GM18511 (cell line): ENCODE results near the gene ZNF503.
A peak's percentile ranks its signal among the peaks of the same experiment; 100 is the strongest.

Experiments used
- ATAC-seq: cut with Tn5 transposase; IDR thresholded peaks from one replicate; pipeline ENCODE4 v1.9.1; 2021; ENCODE audit warnings: mild to moderate bottlenecking, moderate library complexity; ENCODE audit not compliant: unreplicated experiment

The ZNF503 gene

DNA sequence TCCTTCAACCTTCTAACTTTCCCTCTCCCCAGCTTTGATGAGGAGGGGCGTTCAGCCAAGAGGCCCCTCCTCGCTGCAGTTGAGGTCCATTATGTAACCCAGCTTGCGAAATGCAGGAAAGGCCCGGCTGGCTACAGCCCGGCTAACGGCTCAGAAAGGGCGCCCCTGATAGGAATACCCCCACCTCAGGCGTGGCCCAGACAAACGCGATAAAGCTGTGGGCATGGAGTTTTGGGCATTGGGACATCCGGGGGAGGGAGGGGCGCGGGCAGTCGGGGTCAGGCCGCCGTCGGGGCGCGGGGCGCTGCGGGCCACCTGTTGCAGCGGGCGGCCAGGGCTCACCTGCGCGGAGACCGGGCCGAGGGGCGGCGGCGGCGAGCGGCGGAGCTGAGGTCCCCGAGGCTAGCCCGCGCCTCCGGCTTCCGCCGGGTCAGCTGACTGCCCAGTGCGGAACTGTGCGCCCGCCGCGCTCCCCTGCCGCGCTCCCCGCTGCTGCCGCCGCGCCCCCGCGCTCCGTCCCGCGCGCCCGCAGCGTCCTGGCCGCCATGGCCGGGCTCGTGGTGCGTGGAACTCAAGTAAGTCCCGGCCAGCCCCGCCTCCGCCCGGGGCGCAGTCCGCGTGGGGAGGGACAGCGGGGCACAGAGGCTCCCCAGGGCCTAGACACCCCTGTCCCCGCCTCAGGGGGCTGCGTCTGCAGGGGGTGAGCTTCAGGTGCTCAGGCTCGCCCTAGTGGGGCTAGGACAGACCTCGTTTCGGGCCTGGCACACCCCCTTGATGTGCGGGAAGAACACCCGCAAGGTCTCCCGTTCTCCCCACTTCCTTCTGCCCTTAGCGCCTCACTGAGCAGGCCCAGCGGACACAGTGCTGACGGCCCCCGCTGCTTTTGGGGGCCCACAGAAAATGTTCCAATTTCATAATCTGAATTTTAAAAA, 29.9 kb upstream of the ZNF503 start, which contains the start of gene LRMDA:
Gene LRMDA, plus strand, starts transcription at position 445 of the 932 bp plus-strand sequence.
- ATAC-seq, result peak; percentile 58

DNA sequence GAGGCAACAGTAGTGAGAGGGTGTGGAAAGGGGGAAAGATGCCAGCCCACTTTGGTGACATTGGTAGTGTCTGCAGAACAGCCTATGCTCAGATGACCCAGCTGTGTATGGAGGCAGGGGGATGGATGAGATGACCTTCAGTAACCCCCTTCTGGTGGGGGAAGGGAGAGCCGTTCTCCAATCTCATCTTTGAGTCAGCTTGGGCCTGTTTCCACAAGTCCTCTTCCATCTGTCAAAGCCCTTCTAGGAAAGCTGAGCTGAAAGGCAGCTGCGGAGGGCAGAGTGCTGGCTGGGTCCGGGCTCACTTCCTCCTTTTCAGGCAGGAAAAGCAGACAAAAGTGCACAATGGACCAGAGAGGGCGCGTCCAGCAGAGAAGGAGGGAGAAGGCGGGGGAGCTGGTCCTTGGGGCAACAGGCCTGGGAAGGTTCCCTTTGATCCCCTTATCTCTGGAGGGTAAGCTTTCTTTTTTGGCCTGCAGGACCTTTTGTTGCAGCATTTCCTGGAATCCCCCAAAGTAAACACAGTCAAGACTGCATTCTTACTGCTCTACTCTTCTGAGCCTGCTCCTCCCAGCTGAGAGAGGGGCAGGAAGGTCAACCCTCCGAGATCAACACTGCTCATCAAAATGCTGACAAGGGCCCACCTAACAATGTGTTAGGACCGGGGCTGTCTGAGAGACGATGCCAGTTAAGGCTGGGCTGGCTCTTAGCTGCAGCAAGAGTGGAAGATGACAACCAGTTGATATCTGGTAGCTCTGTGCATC, 28.6 kb upstream of the ZNF503 start:
- ATAC-seq, result no peak

GRCh38 chr10:75429159-75429827, 27.7 kb upstream of the ZNF503 start:
- no peak for ATAC-seq

- ATAC-seq, result peak; percentile 41
These were observed 27.0 kb upstream of the ZNF503 start for GRCh38 chr10:75428434-75429158.

DNA sequence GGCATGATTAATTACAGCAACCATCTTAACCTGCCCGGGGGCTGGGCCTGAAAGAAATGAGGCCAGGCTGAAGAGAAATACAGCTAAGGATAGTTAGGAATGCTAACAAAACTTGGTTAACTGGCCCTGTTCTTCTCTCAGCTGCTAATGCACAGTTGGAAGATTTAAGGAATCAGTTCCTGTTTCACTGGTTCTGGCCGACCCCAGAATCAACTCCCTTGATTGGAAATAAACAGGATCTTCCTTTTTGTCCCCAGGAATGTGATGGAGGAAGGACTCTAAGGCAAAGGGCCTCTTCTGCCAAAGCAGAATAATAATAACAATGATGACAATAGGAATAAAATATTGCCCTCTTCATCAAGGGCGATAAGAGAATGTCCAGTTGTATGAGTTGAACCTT, 26.4 kb upstream of the ZNF503 start:
- no peak for ATAC-seq

DNA sequence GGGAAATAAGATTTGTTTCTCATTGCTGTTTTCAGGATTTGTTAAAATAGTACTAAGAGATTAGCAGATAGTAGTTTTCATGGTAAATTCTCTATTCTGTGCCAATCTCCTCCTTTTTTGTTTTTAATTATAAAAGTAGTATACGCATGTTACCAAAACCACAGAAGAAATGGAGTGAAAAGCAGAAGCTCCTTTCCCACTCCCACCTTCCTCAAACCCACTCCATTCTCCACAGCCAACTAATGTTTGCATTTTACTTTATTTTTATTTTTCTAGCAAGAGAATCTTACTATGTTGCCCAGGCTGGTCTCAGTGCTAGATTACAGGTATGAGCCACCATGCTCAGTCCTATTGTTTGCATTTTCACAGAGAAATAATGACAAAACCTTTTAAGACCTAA, 25.3 kb upstream of the ZNF503 start:
- ATAC-seq, result no peak

GRCh38 chr10:75425291-75426079, 23.9 kb upstream of the ZNF503 start:
- ATAC-seq, result no peak

- no peak for ATAC-seq
These were observed 23.0 kb upstream of the ZNF503 start for GRCh38 chr10:75424571-75424970.

GRCh38 chr10:75422913-75423312, 21.3 kb upstream of the ZNF503 start:
- no peak for ATAC-seq

DNA sequence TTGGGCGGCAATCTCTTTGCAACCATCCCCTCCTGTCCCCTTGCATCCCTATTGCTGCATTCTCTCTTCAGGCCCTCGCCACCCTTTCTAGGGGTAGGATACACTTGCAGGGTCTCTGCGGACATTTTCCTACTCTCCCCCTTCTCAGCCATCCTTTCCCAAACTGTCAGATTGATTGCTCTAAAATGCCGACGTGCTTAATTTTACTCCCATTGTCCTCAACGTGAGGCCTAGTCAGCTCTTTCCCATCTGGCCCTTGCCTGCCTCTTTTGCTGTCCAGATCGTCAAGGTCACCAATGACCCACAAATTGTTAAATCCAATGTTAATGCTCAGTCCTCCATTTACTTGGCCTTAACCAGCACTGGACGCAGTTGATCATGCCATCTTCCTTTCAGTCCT, 17.1 kb upstream of the ZNF503 start:
- ATAC-seq, result no peak

GRCh38 chr10:75418293-75418692, 16.7 kb upstream of the ZNF503 start:
- no peak for ATAC-seq

- ATAC-seq, result no peak
These were observed 16.0 kb upstream of the ZNF503 start for GRCh38 chr10:75417522-75417927.

DNA sequence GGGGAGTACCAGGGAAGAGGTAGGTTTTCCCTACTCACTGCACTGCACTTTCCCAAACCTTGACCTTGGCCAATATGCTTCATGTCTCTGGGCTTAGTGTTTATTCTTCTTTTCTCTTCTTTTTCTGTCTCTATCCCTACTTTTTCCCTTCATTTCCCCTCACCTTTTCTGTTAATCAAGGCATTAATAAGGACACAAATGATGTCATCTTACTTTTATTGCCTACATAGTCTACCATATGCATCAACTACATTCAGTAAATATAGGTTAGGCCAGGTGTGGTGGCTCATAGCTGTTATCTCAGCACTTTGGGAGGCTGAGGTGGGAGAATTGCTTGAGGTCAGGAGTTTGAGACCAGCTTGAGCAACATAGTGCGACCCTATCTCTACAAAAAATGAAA, 13.0 kb upstream of the ZNF503 start:
- no peak for ATAC-seq

- no peak for ATAC-seq
These were observed 8.8 kb upstream of the ZNF503 start for GRCh38 chr10:75410132-75411005.

GRCh38 chr10:75408911-75409885, 7.6 kb upstream of the ZNF503 start:
- peak; percentile 65 for ATAC-seq

DNA sequence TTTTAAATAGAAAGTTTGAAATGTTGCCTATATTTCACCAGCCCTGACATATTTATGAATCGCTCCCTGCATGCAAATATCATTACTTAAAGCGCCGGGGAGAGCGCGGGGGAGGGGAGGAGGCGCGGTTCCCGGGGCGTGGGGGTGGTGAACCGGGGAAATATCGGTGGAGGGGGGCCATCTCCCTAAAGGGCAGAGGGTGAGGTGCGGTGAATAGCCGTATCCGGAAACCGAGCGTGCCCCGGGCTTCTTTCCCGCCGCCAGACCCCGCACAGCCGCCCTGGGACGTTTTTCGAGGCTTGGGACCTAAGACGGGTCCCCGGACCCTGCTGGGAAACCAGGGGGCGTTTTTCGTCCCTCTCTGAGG, 6.9 kb upstream of the ZNF503 start:
- ATAC-seq, result no peak

- ATAC-seq, result no peak
These were observed 6.3 kb upstream of the ZNF503 start for GRCh38 chr10:75407713-75408508.
